ENCODE results near the gene BID. TPM values are rescaled to one million over a fixed set of nuclear protein-coding genes. Genes with fewer than 3 reads are reported as not detected.

BID gene
- total RNA-seq, 6 experiments from 2014 or later, result 48.7 to 61.0 (median 50.6) TPM

DNA sequence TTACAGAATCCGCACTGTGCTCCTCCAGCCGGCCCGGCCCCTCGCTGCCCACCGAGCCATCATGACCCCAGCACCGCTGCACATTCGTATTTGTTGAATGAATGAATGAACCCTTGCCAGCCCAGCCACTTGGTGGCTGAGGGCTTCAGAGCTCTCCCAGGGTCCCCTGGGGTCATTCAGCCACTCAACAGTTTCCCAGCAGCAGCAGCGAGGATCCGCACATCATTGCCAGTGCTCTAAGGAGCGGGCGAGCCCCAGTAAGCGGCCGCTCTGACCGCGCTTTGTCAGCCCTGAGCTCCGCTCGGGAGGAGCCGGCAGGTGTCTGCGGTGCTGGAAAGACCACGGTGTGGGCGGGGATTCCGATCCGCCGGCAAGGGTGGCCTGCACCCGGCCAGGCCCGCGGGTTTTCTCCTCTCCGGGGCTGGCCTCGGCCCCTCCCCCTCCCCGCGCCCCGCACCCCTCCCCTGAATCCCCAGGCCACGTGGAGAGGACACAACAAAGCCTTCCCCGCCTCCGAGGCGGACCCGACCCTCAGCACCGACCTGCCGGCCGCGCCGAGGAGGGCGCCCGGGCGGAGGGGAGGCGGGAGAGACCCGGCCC is 563 bp downstream of the BID start:
- H3K36me3 Mint-ChIP-seq (ENCODE audit: low read depth), result no peaks in the 10 kb centered on the region
- no peaks in the 10 kb centered on the region for H3K9me3 Mint-ChIP-seq
- peaks cover 17% of the 10 kb centered on the region for H3K4me1 Mint-ChIP-seq (ENCODE audit: low read depth)
- TF ChIP-seq, protein P1, sequence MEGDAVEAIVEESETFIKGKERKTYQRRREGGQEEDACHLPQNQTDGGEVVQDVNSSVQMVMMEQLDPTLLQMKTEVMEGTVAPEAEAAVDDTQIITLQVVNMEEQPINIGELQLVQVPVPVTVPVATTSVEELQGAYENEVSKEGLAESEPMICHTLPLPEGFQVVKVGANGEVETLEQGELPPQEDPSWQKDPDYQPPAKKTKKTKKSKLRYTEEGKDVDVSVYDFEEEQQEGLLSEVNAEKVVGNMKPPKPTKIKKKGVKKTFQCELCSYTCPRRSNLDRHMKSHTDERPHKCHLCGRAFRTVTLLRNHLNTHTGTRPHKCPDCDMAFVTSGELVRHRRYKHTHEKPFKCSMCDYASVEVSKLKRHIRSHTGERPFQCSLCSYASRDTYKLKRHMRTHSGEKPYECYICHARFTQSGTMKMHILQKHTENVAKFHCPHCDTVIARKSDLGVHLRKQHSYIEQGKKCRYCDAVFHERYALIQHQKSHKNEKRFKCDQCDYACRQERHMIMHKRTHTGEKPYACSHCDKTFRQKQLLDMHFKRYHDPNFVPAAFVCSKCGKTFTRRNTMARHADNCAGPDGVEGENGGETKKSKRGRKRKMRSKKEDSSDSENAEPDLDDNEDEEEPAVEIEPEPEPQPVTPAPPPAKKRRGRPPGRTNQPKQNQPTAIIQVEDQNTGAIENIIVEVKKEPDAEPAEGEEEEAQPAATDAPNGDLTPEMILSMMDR (IDR thresholded peaks at IDR 0.05), result no peak; the same call in 1 of the 2 replicates
- no peak for DNase-seq
- peak overlapping the region; percentile 92 for H3K4me3 Mint-ChIP-seq
- peaks cover 5% of the 10 kb centered on the region for H3K27me3 Mint-ChIP-seq (ENCODE audit: insufficient read depth)
- peak overlapping the region; percentile 69 for H3K27ac Mint-ChIP-seq

DNA sequence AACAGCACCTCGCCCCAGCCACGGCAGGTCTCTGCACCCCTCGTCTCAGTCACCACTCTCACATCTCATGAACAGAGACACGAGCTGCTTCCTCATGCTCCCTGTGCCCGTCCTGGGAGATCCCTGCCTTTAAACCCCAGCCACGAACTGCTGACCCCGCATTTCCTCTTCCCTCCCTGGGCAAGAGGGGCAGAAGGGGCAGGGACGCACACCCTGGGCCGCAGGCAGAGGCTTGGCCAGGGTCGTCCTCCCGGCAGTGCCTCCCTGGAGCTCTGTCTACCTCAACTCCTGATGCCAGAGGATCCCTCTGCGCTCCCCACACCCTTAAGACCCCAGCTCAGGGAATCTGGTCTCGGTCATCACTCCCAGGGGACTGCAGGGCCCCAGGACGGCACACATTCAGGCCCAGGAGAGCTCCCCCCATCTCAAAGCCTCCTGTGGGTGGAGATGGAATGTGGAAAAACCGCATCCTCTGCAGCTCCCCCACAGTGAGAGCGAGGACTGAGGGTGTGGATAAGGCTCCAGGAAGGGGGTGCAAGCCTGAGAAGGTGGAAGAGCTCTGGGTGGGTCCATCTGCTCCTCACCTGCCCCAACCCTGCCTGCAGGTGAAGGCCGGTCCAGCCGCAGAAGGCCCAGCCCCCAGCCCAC is 1.2 kb downstream of the BID start:
- Mint-ChIP-seq H3K27ac (peak overlapping the region; percentile 69), H3K27me3 (ENCODE audit: insufficient read depth) (peaks cover 4% of the 10 kb centered on the region), H3K9me3 (no peaks in the 10 kb centered on the region), H3K4me3 (peak overlapping the region; percentile 92), H3K36me3 (ENCODE audit: low read depth) (no peaks in the 10 kb centered on the region), H3K4me1 (ENCODE audit: low read depth) (peaks cover 17% of the 10 kb centered on the region)
- DNase-seq, result peak; percentile 31
- TF ChIP-seq, protein P1 (IDR thresholded peaks at IDR 0.05), result no peak

DNA sequence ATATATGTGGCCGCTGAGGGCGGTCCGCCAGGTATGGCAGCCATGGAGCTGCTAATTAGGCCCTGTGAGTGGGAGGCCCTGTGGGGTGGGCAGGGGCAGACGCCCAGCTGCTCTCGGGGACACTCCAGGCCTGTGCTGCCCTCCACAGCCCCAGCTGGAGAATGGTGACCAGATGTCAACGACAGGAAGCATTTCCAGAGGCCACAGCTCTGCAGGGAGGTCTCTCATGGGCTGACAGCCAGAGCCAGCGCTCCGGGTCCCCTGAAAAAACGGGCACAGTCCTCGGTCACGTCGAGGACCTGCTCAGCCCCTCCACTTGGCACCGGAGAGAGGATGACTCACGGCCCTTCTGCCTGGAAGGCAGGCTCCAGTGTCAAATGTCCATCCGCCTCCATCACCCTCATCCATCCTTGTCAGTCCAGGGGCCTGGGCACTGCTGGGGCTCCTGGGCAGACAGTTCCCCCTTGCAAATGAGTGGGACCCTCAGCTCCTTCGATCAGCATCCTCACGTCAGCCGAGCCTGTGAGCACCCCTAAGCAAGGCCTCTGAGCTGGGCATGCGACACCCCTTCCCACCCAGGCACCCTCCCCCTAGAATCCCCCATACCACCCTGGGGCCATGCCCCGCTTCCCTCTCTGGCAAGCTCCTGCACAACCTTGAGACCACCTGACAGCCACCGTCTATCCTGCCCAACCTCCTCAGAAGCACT is 1.9 kb downstream of the BID start:
- Mint-ChIP-seq H3K4me1 (ENCODE audit: low read depth) (peaks cover 17% of the 10 kb centered on the region), H3K4me3 (peak overlapping the region; percentile 92), H3K9me3 (no peaks in the 10 kb centered on the region), H3K27me3 (ENCODE audit: insufficient read depth) (peaks cover 2% of the 10 kb centered on the region), H3K27ac (peak overlapping the region; percentile 69), H3K36me3 (ENCODE audit: low read depth) (0 out of 2 replicates have a peak, but pooled peaks cover 3% of the 10 kb centered on the region)
- DNase-seq, result no peak
- TF ChIP-seq, protein P1 (IDR thresholded peaks at IDR 0.05), result no peak

DNA sequence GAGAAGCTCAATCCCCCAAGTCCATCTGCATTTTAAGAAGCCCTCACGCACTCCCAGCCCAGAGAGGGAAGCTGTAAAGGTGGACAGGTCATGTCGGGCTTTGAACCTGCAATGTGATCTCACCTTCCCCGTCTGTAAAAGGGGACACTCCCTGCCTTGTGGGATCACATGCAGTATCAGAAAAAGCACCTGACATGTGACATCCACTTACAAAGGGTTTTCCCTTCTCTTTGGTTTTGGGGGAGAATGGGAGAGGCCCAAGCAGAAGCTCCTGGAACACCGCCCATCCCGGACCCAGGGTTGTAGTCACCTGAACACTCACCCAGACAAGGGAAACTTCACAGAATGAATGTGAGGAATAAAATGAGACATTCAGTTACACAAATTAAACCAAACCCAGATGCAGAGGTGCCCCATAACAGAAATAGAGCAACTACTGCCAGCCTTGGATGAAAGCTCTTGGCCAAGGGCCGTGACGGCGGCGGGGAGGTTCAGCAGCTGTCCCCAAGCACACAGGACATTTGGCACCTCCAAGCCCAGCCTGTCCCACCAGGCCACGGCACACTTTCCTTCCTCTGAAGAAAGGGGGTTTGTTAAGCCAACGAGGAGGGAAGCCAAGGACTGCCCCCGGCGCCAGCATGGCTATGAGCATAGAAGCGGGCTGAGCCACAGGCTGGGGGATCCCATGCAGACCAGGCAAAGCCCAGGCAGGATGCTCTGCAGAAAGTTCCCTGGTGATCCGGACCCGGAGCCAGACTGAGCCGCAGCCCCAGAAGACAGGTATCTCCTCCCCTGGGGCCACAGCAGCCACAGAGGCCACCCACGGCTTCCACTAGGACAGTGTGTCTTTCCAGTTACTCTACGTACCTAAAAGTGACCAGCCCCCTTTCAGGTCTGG is 3.8 kb downstream of the BID start:
- no peak overlapping the region for H3K27ac Mint-ChIP-seq
- peaks cover 2% of the 10 kb centered on the region for H3K27me3 Mint-ChIP-seq (ENCODE audit: insufficient read depth)
- peaks cover 17% of the 10 kb centered on the region for H3K4me1 Mint-ChIP-seq (ENCODE audit: low read depth)
- H3K4me3 Mint-ChIP-seq, result no peak overlapping the region
- H3K36me3 Mint-ChIP-seq (ENCODE audit: low read depth), result 0 out of 2 replicates have a peak, but pooled peaks cover 4% of the 10 kb centered on the region
- DNase-seq, result no peak
- no peaks in the 10 kb centered on the region for H3K9me3 Mint-ChIP-seq
- TF ChIP-seq, protein P1 (IDR thresholded peaks at IDR 0.05), result no peak

DNA sequence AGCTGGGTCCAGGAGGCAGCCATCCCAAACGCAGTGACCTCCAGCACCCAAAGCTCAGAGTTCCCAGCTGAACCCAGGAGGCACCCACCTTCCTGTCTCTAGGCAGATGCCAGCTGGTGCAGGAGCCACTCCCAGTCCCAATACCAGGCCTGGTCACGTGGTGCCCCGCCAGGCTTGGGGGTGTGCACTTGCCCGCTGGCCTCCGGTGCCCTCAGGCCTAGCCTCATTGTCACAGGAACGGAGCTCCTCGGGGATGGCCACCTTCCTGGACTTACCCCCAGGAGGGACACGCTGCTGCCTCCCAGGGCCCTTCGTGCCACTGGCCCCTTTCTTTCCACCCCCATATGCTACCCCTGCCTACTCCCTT is 4.6 kb downstream of the BID start:
- peaks cover 17% of the 10 kb centered on the region for H3K4me1 Mint-ChIP-seq (ENCODE audit: low read depth)
- 0 out of 2 replicates have a peak, but pooled peaks cover 4% of the 10 kb centered on the region for H3K36me3 Mint-ChIP-seq (ENCODE audit: low read depth)
- H3K4me3 Mint-ChIP-seq, result no peak overlapping the region
- TF ChIP-seq, protein P1 (IDR thresholded peaks at IDR 0.05), result no peak
- peaks cover 2% of the 10 kb centered on the region; the same call in 1 of the 2 replicates for H3K27me3 Mint-ChIP-seq (ENCODE audit: insufficient read depth)
- H3K9me3 Mint-ChIP-seq, result no peaks in the 10 kb centered on the region
- no peak overlapping the region for H3K27ac Mint-ChIP-seq
- no peak for DNase-seq

Data from HFFc6 (cell line).